Cardiac septum (tissue), 1 donor: Measurements from ENCODE around the gene ZBTB5. TPM values are rescaled to one million over a fixed set of nuclear protein-coding genes. Genes with fewer than 3 reads are reported as not detected.

Experiments used
- DNase-seq: peaks from one replicate; pipeline ENCODE4 v3.0.0-alpha.2; 2020; ENCODE audit warnings: low spot score
- intact Hi-C: fragments of 100-400 bp; cut with DNase I; formaldehyde crosslinking; loops from one replicate; pipeline ENCODE4 v1.14.0; 2022
- total RNA-seq: library from RNA; stranded (reverse); fragmentation: NEBNext Ultra II Directional; extraction: Animal tissue kit (Norgen Biotek cat#: 25700); gene quantifications from one replicate; pipeline ENCODE4 v1.2.1, GENCODE V29; 2021
- donor health status: DM: no; HTN: no; CAD: no.

The ZBTB5 gene
- total RNA-seq, 1 donor from 2014 or later, result 7.2 TPM

DNA sequence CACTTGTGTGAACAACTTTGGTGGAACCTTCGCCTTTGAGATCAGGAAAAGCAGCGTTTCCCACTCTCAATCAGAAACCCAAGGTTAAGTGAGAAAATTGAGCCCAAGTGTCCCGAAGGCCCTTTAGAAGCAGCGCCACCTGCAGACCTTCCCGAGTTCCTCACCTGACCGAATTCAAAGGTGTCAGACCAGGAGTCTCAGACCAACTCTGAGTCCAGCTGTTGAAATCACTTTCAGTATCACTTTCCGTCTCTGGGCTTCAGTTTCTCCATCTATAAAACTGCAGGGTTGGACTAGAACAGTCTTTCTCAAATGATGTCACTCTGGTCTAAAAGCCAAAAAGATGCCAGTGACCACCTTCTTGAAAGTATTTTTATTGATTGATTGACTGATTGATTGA is 74.5 kb downstream of the ZBTB5 start:
- intact Hi-C loops, result no loop called here
- DNase-seq, result no peak

Other genes with a start within 250 kb of the ZBTB5 start
- gene GRHPR, start 42.8 kb downstream of the ZBTB5 start, total RNA-seq, result 102 TPM
- gene POLR1E, start 20.5 kb upstream of the ZBTB5 start, total RNA-seq, result 18.8 TPM
- gene FBXO10, start 110.9 kb upstream of the ZBTB5 start, total RNA-seq, result 5.9 TPM
- 52.9 TPM for gene TOMM5, start 127.1 kb upstream of the ZBTB5 start, total RNA-seq
- 0.27 TPM for gene FRMPD1, start 185.5 kb upstream of the ZBTB5 start, total RNA-seq